HepG2 (cell line): ENCODE measurements around the gene ST3GAL2. TPM values are rescaled to one million over a fixed set of nuclear protein-coding genes. Genes with fewer than 3 reads are reported as not detected.

Experiments used
- ATAC-seq: fragments of 200-7000 bp; cut with Tn5 transposase; 3 replicates; pipeline ENCODE4 v1.9.1; 2020; ENCODE audit warnings: mild to moderate bottlenecking, moderate library complexity
- BruUV-seq: library from RNA; stranded (reverse); fragments of 400-500 nt; replicated peaks from 2 replicates; lab custom pipeline; 2021; lab: Mats Ljungman, UMichigan
- CTCF ChIA-PET: fragments of 300-600 bp; formaldehyde crosslinking; extraction: SDS; loops from one replicate; lab custom pipeline; 2021; ENCODE audit warnings: low total read pairs, inconsistent platforms, low intra/inter-chr PET ratio; lab: Yijun Ruan, JAX
- POLR2A ChIA-PET: fragments of 350-600 bp; sonication (Branson Sonifier 250); formaldehyde crosslinking; loops from one replicate; lab custom pipeline; 2020; ENCODE audit warnings: antibody characterized with exemption, inconsistent platforms; lab: Yijun Ruan, JAX
- DNase-seq: peaks from one replicate; pipeline ENCODE4 v3.0.0-alpha.2; 2015; ENCODE audit warnings: low spot score
- FAIRE-seq: peaks from 3 replicates; lab custom pipeline; 2011; peaks lifted over from hg19 to GRCh38; lab: Jason Lieb, UNC
- H2AFZ ChIP-seq: one replicate; pipeline ENCODE4 v1.6.1; 2011; ENCODE audit warnings: low read length, inconsistent platforms
- H3K27ac ChIP-seq: fragments of 300-600 bp; 3 replicates; pipeline ENCODE4 v1.8.0; 2011; ENCODE audit warnings: mixed run types, mild to moderate bottlenecking, mixed read lengths, low read length, inconsistent platforms; ENCODE audit not compliant: insufficient read depth; ENCODE audit errors: extremely low read length
- H3K27me3 ChIP-seq, 2 experiments: fragments of 200-600 bp in 1 of 2; 2 replicates in 1 of 2; 3 replicates in 1 of 2; pipeline versions ENCODE4 v1.6.0 to v1.8.0; 2011; ENCODE audit warnings: low read length in 2 of 2, mild to moderate bottlenecking in 2 of 2, moderate library complexity in 2 of 2, inconsistent platforms in 1 of 2; ENCODE audit not compliant: insufficient read depth in 2 of 2, control insufficient read depth in 1 of 2
- H3K36me3 ChIP-seq, 2 experiments: fragments of 200-600 bp in 1 of 2; replicated peaks in 1 of 2; 2 replicates in 1 of 2; 3 replicates in 1 of 2; pipeline versions ENCODE4 v1.5.1 to v1.8.0; 2011; ENCODE audit warnings: low read length in 2 of 2, inconsistent platforms in 1 of 2; ENCODE audit not compliant: insufficient read depth in 2 of 2, control insufficient read depth in 1 of 2
- H3K4me1 ChIP-seq: 2 replicates; pipeline ENCODE4 v1.5.1; 2012; ENCODE audit warnings: low read length, inconsistent platforms; ENCODE audit not compliant: insufficient read depth
- H3K4me2 ChIP-seq: 2 replicates; pipeline ENCODE4 v1.6.0; 2011; ENCODE audit warnings: low read depth, low read length, inconsistent platforms
- H3K4me3 ChIP-seq, 3 experiments: fragments of 200-600 bp in 1 of 3; sonication (generic), shearing (Covaris generic) in 1 of 3; replicated peaks in 1 of 3; 2 replicates each; pipeline ENCODE4 v1.5.1; 2011 to 2016; ENCODE audit warnings: low read length in 3 of 3, inconsistent platforms in 2 of 3, low read depth in 2 of 3, mild to moderate bottlenecking in 2 of 3, control low read depth in 1 of 3, mixed read lengths in 1 of 3; ENCODE audit not compliant: insufficient read depth in 1 of 3
- H3K79me2 ChIP-seq: one replicate; pipeline ENCODE4 v1.6.1; 2011; ENCODE audit warnings: low read length, inconsistent platforms; ENCODE audit not compliant: insufficient read depth
- H3K9ac ChIP-seq: 2 replicates; pipeline ENCODE4 v1.6.0; 2011; ENCODE audit warnings: mild to moderate bottlenecking, low read depth, low read length, inconsistent platforms; ENCODE audit not compliant: insufficient read depth
- H3K9me3 ChIP-seq: 2 replicates; pipeline ENCODE4 v1.5.1; 2012; ENCODE audit warnings: mild to moderate bottlenecking, low read length
- H4K20me1 ChIP-seq: 2 replicates; pipeline ENCODE4 v1.6.0; 2011; ENCODE audit warnings: inconsistent platforms, mild to moderate bottlenecking, low read length, moderate library complexity; ENCODE audit not compliant: insufficient read depth
- CBX5 ChIP-seq: sonication (generic); formaldehyde crosslinking; IDR thresholded peaks from 2 replicates; pipeline ENCODE4 v1.4.0; 2020; ENCODE audit warnings: missing genetic modification reagents, borderline replicate concordance
- KAT7 ChIP-seq: IDR thresholded peaks from 2 replicates; pipeline ENCODE4 v1.6.1; 2018; ENCODE audit warnings: borderline replicate concordance, missing compliant biosample characterization
- MIER2 ChIP-seq: IDR thresholded peaks from 2 replicates; pipeline ENCODE4 v1.6.1; 2016; ENCODE audit warnings: missing biosample characterization, missing genetic modification reagents
- MYC ChIP-seq: sonication (generic); formaldehyde crosslinking; IDR thresholded peaks from 2 replicates; pipeline ENCODE4 v1.9.0; 2021; ENCODE audit warnings: missing genetic modification reagents, borderline replicate concordance
- NCOA5 ChIP-seq: sonication (generic); formaldehyde crosslinking; IDR thresholded peaks from 2 replicates; pipeline ENCODE4 v1.4.0; 2020; ENCODE audit warnings: missing genetic modification reagents
- NCOR1 ChIP-seq: fragments of 200-600 bp; sonication (generic); IDR thresholded peaks from 2 replicates; pipeline ENCODE4 v1.7.0; 2017; ENCODE audit warnings: antibody characterized with exemption, low read length, borderline replicate concordance
- SNAI1 ChIP-seq: sonication (generic); formaldehyde crosslinking; IDR thresholded peaks from 2 replicates; pipeline ENCODE4 v1.5.0; 2020; ENCODE audit warnings: mild to moderate bottlenecking, missing genetic modification reagents, borderline replicate concordance
- THAP11 ChIP-seq: IDR thresholded peaks from 2 replicates; pipeline ENCODE4 v1.6.1; 2016; ENCODE audit warnings: missing biosample characterization, missing genetic modification reagents
- TOPORS ChIP-seq: sonication (generic); formaldehyde crosslinking; IDR thresholded peaks from 2 replicates; pipeline ENCODE4 v1.8.0; 2023; ENCODE audit warnings: mild to moderate bottlenecking, missing genetic modification reagents
- WGBS: methylation state at CpG from one replicate; pipeline ENCODE4 v1.1.6; 2017; ENCODE audit warnings: low lambda C conversion rate; 5-methylcytosine and 5-hydroxymethylcytosine counted together
- in situ Hi-C: cut with HindIII; loops from 2 replicates; pipeline ENCODE4 v1.10.0; 2017; ENCODE audit warnings: low pct_unique_long_range_greater_than_20kb; ENCODE audit not compliant: extremely low pct_ligation_motif_present
- intact Hi-C: fragments of 100-400 bp; cut with micrococcal nuclease; formaldehyde crosslinking; loops from one replicate; pipeline ENCODE4 v1.10.0; 2022; ENCODE audit not compliant: unreplicated experiment
- polyA plus RNA-seq, 8 experiments: library from polyadenylated mRNA; depleted of rRNA in 3 of 8; stranded (reverse) in 7 of 8; unstranded in 1 of 8; fragments of >200 nt; fragmentation: Illumina TruSeq in 4 of 8; extraction: Trizol in 4 of 8; gene quantifications; 2 replicates each; pipeline versions ENCODE4 v1.2.1 to v1.2.3, GENCODE V29; 2011 to 2016; ENCODE audit warnings: low read depth in 4 of 8, missing spikeins in 1 of 8, mixed read lengths in 1 of 8; ENCODE audit not compliant: insufficient read depth in 1 of 8
- total RNA-seq, 5 experiments: library from RNA; depleted of rRNA; stranded (reverse); fragments of >200 nt; fragmentation: Illumina TruSeq; extraction: Trizol; gene quantifications; 2 replicates each; pipeline ENCODE4 v1.2.3, GENCODE V29; 2016; ENCODE audit warnings: low read depth in 1 of 5
- TF ChIP-seq, protein P1 (sequence below): sonication (generic); formaldehyde crosslinking; IDR thresholded peaks from 2 replicates; pipeline ENCODE4 v1.5.0; 2020; ENCODE audit warnings: mild to moderate bottlenecking, missing genetic modification reagents, borderline replicate concordance
- TF ChIP-seq, protein P2 (sequence below): sonication (generic); formaldehyde crosslinking; IDR thresholded peaks from 2 replicates; pipeline ENCODE4 v1.8.0; 2022; ENCODE audit warnings: missing genetic modification reagents, mild to moderate bottlenecking, moderate library complexity, borderline replicate concordance
- TF ChIP-seq, protein P3 (sequence below): sonication (generic); formaldehyde crosslinking; IDR thresholded peaks from 2 replicates; pipeline ENCODE4 v1.5.0; 2020; ENCODE audit warnings: missing genetic modification reagents
- TF ChIP-seq, protein P4 (sequence below): sonication (generic); formaldehyde crosslinking; IDR thresholded peaks from 2 replicates; pipeline ENCODE4 v1.4.0; 2020; ENCODE audit warnings: mild to moderate bottlenecking, missing genetic modification reagents

Gene ST3GAL2
- total and polyA plus RNA-seq, 2 of the 13 experiments (the other 11 are each of a cell fraction or from before 2014, with no cell fraction given), result 16.3 to 24.9 TPM

DNA sequence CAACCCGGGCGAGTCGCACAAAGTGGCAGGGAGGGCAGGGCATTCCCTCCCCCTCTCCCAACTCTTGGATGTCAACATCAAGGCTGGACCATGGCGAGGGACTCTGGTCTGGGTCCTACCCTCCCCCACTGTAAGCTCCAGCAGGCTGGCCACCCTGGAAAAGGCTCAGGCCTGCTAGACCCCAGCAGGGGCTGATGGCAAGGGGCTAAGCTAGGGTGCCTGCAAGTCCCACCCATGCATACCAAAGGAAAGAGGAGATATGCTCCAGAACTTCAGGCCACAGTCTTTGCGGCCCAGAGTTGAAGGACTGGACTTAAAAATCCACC is 19.9 kb downstream of the ST3GAL2 start (continued):
- TF ChIP-seq NCOA5 (CRISPR knock-in tag) (no peak), MIER2 (CRISPR knock-in tag) (no peak), SNAI1 (CRISPR knock-in tag) (no peak)
- TF ChIP-seq, protein P1, sequence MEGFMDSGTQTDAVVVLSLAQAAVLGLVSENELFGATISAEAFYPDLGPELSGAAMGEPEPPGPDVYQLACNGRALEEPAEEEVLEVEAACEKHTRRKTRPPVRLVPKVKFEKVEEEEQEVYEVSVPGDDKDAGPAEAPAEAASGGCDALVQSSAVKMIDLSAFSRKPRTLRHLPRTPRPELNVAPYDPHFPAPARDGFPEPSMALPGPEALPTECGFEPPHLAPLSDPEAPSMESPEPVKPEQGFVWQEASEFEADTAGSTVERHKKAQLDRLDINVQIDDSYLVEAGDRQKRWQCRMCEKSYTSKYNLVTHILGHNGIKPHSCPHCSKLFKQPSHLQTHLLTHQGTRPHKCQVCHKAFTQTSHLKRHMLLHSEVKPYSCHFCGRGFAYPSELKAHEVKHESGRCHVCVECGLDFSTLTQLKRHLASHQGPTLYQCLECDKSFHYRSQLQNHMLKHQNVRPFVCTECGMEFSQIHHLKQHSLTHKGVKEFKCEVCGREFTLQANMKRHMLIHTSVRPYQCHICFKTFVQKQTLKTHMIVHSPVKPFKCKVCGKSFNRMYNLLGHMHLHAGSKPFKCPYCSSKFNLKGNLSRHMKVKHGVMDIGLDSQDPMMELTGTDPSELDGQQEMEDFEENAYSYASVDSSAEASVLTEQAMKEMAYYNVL (CRISPR knock-in tag), result no peak

DNA sequence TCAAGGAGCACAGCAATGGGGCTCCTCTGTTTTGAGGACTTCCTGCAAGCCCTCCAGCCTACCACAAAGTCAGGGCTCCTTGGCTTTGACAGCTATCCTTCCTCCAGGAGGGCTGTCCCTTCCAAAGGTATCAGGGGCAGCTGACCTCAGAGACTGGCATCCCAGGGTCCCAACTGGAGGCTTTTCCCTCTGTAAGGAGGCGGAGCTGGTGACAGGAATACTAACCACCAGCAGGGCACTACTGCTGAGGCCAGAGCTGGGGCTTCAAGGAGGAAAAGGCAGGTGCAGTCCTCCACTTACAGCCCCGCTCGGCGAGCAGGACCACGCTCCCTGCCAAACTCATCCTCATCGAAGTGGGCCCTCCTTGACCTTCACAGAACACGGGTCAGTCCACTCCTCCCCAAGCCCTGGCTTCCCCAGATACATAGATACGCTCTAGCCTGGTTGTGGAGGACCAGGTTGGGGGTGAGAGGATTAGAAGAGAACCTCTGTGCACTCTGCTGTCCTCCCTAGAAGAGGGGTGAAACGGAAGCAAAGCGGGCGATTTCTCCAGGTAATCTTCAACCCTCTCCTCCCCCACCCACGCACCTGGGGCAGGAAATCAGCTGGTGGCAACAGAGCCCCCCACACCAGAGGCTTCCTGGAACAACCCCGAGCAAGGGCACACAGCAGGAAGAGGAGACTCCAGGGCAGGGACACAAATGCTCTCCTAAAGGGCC is 20.5 kb downstream of the ST3GAL2 start:
- Histone ChIP-seq H3K9ac (peak overlapping the region; percentile 39), H3K9me3 (no peaks in the 10 kb centered on the region), H3K27ac (peak overlapping the region; percentile 50), H2AFZ (no peak overlapping the region), H4K20me1 (no peaks in the 10 kb centered on the region; the same call in 1 of the 2 replicates), H3K27me3 (no peaks in the 10 kb centered on the region), H3K4me2 (peak overlapping the region; percentile 45), H3K36me3 (peaks cover 0 to 25% of the 10 kb centered on the region in 2 experiments; a peak in 3 of 5 replicates), H3K4me3 (peak overlapping the region in 1 of 3 experiments; percentile 6; a peak in 1 of 6 replicates), H3K79me2 (peaks cover 82% of the 10 kb centered on the region), H3K4me1 (peaks cover 70% of the 10 kb centered on the region)
- DNase-seq (no peak), ATAC-seq (peak; percentile 25; the same call in 2 of the 3 replicates), FAIRE-seq (no peak)
- in situ Hi-C loops (no loop called here), intact Hi-C loops (loop anchor here (5.0 kb wide), 1 partner anchor 34 kb away; the partner anchor contains the start of gene FCSK)
- 80% methylated on average over 12 of the region's 13 CpGs for WGBS
- ChIA-PET CTCF (interaction anchor here (1.5 kb wide), 1 partner anchor 52 kb away, joined by 3 read pairs; no protein-coding TSS in a partner anchor), POLR2A (interaction anchor here (1.0 to 4.2 kb wide), 8 partner anchors 10 to 342 kb away, joined by 3 to 38 read pairs (median 6); partner anchors contain the start of gene ST3GAL2)
- no TSS peak for BruUV-seq
- TF ChIP-seq, protein P2, sequence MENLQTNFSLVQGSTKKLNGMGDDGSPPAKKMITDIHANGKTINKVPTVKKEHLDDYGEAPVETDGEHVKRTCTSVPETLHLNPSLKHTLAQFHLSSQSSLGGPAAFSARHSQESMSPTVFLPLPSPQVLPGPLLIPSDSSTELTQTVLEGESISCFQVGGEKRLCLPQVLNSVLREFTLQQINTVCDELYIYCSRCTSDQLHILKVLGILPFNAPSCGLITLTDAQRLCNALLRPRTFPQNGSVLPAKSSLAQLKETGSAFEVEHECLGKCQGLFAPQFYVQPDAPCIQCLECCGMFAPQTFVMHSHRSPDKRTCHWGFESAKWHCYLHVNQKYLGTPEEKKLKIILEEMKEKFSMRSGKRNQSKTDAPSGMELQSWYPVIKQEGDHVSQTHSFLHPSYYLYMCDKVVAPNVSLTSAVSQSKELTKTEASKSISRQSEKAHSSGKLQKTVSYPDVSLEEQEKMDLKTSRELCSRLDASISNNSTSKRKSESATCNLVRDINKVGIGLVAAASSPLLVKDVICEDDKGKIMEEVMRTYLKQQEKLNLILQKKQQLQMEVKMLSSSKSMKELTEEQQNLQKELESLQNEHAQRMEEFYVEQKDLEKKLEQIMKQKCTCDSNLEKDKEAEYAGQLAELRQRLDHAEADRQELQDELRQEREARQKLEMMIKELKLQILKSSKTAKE (CRISPR knock-in tag), result no peak
- TF ChIP-seq TOPORS (CRISPR knock-in tag) (no peak), CBX5 (CRISPR knock-in tag) (no peak), MYC (CRISPR knock-in tag) (0 out of 2 replicates have a peak, but pooled peaks have one; percentile 33), THAP11 (no peak), NCOR1 (no peak), KAT7 (CRISPR knock-in tag) (no peak)
- TF ChIP-seq, protein P3, sequence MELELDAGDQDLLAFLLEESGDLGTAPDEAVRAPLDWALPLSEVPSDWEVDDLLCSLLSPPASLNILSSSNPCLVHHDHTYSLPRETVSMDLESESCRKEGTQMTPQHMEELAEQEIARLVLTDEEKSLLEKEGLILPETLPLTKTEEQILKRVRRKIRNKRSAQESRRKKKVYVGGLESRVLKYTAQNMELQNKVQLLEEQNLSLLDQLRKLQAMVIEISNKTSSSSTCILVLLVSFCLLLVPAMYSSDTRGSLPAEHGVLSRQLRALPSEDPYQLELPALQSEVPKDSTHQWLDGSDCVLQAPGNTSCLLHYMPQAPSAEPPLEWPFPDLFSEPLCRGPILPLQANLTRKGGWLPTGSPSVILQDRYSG (CRISPR knock-in tag), result no peak
- TF ChIP-seq, protein P4, sequence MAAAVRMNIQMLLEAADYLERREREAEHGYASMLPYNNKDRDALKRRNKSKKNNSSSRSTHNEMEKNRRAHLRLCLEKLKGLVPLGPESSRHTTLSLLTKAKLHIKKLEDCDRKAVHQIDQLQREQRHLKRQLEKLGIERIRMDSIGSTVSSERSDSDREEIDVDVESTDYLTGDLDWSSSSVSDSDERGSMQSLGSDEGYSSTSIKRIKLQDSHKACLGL (CRISPR knock-in tag), result no peak
